ENCODE data around the gene NELFE.

Gene NELFE

GRCh38 chr6:31969712-31970603 is 11.2 kb upstream of the NELFE start:
- H3K36me3 ChIP-seq (ENCODE audit: control insufficient read depth, insufficient read depth, low read length): peaks cover 20% of the 10 kb centered on the region
- H3K27me3 ChIP-seq (ENCODE audit: control insufficient read depth, insufficient read depth, low read length): no peaks in the 10 kb centered on the region
- peaks cover 11% of the 10 kb centered on the region for H3K4me1 ChIP-seq (ENCODE audit: control insufficient read depth, insufficient read depth, low read length)
- no peak overlapping the region for H3K27ac ChIP-seq (ENCODE audit: low read depth, low read length)
- H3K9ac ChIP-seq (ENCODE audit: low read length): no peak overlapping the region
- no peak overlapping the region for H3K4me3 ChIP-seq (ENCODE audit: low read length)

- Histone ChIP-seq H3K27ac (ENCODE audit: low read depth, low read length) (no peak overlapping the region), H3K36me3 (ENCODE audit: control insufficient read depth, insufficient read depth, low read length) (peaks cover 23% of the 10 kb centered on the region)
Measured at GRCh38 chr6:31968791-31969711, 10.3 kb upstream of the NELFE start.

GRCh38 chr6:31968326-31968725 is 9.6 kb upstream of the NELFE start:
- H3K27ac ChIP-seq (ENCODE audit: low read depth, low read length): no peak overlapping the region
- H3K9ac ChIP-seq (ENCODE audit: low read length): no peak overlapping the region
- no peak overlapping the region for H3K4me3 ChIP-seq (ENCODE audit: low read length)
- peaks cover 30% of the 10 kb centered on the region for H3K36me3 ChIP-seq (ENCODE audit: control insufficient read depth, insufficient read depth, low read length)
- peaks cover 11% of the 10 kb centered on the region for H3K4me1 ChIP-seq (ENCODE audit: control insufficient read depth, insufficient read depth, low read length)
- H3K27me3 ChIP-seq (ENCODE audit: control insufficient read depth, insufficient read depth, low read length): no peaks in the 10 kb centered on the region

More at GRCh38 chr6:31968791-31969711, 10.3 kb upstream of the NELFE start:
- Histone ChIP-seq H3K9ac (ENCODE audit: low read length) (no peak overlapping the region), H3K4me3 (ENCODE audit: low read length) (no peak overlapping the region), H3K4me1 (ENCODE audit: control insufficient read depth, insufficient read depth, low read length) (peaks cover 11% of the 10 kb centered on the region), H3K27me3 (ENCODE audit: control insufficient read depth, insufficient read depth, low read length) (no peaks in the 10 kb centered on the region)

DNA sequence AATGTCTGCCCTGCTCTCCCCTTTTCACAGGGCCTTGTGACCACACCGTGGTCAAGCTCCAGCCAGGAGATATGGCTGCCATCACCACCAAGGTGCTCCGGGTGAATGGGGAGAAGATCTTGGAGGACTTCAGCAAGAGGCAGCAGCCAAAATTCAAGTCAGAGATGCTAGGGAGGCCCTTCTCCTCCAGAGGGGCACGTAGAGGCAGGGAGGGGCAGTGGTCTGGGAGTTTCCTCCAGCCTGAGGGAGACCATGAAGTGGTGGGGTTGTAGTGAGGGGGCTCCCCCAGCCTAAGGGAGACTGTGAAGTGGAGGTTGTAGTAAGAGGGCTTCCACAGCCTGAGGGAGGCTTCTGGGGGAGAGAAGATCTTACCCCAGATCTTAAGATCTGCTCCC is 9.2 kb upstream of the NELFE start:
- Histone ChIP-seq H3K4me3 (ENCODE audit: low read length) (no peak overlapping the region), H3K27ac (ENCODE audit: low read depth, low read length) (no peak overlapping the region), H3K36me3 (ENCODE audit: control insufficient read depth, insufficient read depth, low read length) (peaks cover 33% of the 10 kb centered on the region)

DNA sequence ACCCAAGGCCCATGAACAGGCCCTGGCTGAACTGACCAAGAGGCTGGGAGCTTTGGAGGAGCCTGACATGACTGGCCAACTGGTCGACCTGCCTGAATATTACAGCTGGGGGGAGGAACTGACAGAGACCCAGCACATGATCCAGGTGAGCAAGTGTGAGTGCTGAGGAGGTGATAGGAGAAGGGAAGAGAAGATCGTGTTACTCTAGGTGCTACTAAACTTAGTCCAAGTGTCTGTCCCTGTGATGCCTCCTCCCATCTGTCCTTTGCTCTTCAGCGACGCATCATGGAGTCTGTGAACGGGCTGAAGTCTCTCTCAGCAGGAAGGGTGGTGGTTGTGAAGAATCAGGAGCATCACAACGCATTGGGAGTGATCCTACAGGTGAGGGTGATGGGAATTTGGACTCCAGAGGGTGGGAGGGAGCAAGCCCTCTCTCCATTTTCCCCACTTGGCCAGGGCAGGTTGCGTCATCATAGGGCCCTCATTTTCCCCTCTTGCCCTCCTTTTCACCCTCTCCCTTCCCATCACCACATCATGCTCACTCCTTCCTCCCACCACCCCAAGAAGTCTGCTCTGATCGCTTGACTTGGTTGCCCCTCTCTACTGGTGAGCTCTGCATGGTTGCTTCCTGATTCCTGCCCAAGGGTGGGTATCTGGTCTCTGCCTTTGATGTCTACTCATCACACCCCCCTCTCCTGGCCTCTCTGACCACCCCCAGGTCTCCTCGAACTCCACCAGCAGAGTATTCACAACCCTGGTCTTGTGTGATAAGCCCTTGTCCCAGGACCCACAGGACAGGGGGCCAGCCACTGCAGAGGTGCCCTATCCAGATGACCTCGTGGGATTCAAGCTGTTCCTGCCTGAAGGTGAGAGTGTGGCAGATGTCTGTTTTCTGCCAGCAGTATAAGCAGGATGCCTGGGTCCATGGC is 8.5 kb upstream of the NELFE start:
- H3K4me1 ChIP-seq (ENCODE audit: control insufficient read depth, insufficient read depth, low read length): peaks cover 4% of the 10 kb centered on the region
- H3K27ac ChIP-seq (ENCODE audit: low read depth, low read length): no peak overlapping the region
- H3K4me3 ChIP-seq (ENCODE audit: low read length): no peak overlapping the region
- no peaks in the 10 kb centered on the region for H3K27me3 ChIP-seq (ENCODE audit: control insufficient read depth, insufficient read depth, low read length)
- no peak overlapping the region for H3K9ac ChIP-seq (ENCODE audit: low read length)
- peaks cover 40% of the 10 kb centered on the region for H3K36me3 ChIP-seq (ENCODE audit: control insufficient read depth, insufficient read depth, low read length)

More for the DNA sequence above, 9.2 kb upstream of the NELFE start:
- Histone ChIP-seq H3K27me3 (ENCODE audit: control insufficient read depth, insufficient read depth, low read length) (no peaks in the 10 kb centered on the region), H3K4me1 (ENCODE audit: control insufficient read depth, insufficient read depth, low read length) (peaks cover 7% of the 10 kb centered on the region), H3K9ac (ENCODE audit: low read length) (no peak overlapping the region)

- H3K4me1 ChIP-seq (ENCODE audit: control insufficient read depth, insufficient read depth, low read length): peaks cover 3% of the 10 kb centered on the region
- H3K4me3 ChIP-seq (ENCODE audit: low read length): no peak overlapping the region
- no peak overlapping the region for H3K27ac ChIP-seq (ENCODE audit: low read depth, low read length)
- peaks cover 43% of the 10 kb centered on the region for H3K36me3 ChIP-seq (ENCODE audit: control insufficient read depth, insufficient read depth, low read length)
- H3K9ac ChIP-seq (ENCODE audit: low read length): no peak overlapping the region
- no peaks in the 10 kb centered on the region for H3K27me3 ChIP-seq (ENCODE audit: control insufficient read depth, insufficient read depth, low read length)
Measured at GRCh38 chr6:31966506-31966905, 7.7 kb upstream of the NELFE start.

GRCh38 chr6:31965700-31966099 is 6.9 kb upstream of the NELFE start:
- Histone ChIP-seq H3K9ac (ENCODE audit: low read length) (no peak overlapping the region), H3K36me3 (ENCODE audit: control insufficient read depth, insufficient read depth, low read length) (peaks cover 45% of the 10 kb centered on the region), H3K4me1 (ENCODE audit: control insufficient read depth, insufficient read depth, low read length) (no peaks in the 10 kb centered on the region), H3K4me3 (ENCODE audit: low read length) (no peak overlapping the region), H3K27me3 (ENCODE audit: control insufficient read depth, insufficient read depth, low read length) (no peaks in the 10 kb centered on the region), H3K27ac (ENCODE audit: low read depth, low read length) (no peak overlapping the region)

DNA sequence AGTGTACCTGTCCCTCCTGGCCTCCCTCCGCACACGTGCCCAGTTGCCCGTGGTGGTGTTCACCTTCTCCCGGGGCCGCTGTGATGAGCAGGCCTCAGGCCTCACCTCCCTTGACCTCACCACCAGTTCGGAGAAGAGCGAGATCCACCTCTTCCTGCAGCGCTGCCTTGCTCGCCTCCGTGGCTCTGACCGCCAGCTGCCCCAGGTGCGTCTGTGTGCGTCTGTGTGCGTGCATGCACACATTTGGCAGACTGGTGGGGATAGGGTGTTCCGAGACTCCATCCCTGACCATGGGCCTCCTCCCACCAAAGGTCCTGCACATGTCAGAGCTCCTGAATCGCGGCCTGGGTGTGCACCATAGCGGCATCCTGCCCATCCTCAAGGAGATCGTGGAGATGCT is 5.2 kb upstream of the NELFE start:
- Histone ChIP-seq H3K27ac (ENCODE audit: low read depth, low read length) (no peak overlapping the region), H3K4me1 (ENCODE audit: control insufficient read depth, insufficient read depth, low read length) (peaks cover 8% of the 10 kb centered on the region), H3K9ac (ENCODE audit: low read length) (no peak overlapping the region), H3K36me3 (ENCODE audit: control insufficient read depth, insufficient read depth, low read length) (peaks cover 42% of the 10 kb centered on the region), H3K4me3 (ENCODE audit: low read length) (no peak overlapping the region), H3K27me3 (ENCODE audit: control insufficient read depth, insufficient read depth, low read length) (no peaks in the 10 kb centered on the region)

GRCh38 chr6:31961616-31962015 is 2.8 kb upstream of the NELFE start:
- no peak overlapping the region for H3K4me3 ChIP-seq (ENCODE audit: low read length)
- H3K9ac ChIP-seq (ENCODE audit: low read length): no peak overlapping the region
- peaks cover 31% of the 10 kb centered on the region for H3K36me3 ChIP-seq (ENCODE audit: control insufficient read depth, insufficient read depth, low read length)
- H3K4me1 ChIP-seq (ENCODE audit: control insufficient read depth, insufficient read depth, low read length): peaks cover 15% of the 10 kb centered on the region
- H3K27ac ChIP-seq (ENCODE audit: low read depth, low read length): no peak overlapping the region
- no peaks in the 10 kb centered on the region for H3K27me3 ChIP-seq (ENCODE audit: control insufficient read depth, insufficient read depth, low read length)

DNA sequence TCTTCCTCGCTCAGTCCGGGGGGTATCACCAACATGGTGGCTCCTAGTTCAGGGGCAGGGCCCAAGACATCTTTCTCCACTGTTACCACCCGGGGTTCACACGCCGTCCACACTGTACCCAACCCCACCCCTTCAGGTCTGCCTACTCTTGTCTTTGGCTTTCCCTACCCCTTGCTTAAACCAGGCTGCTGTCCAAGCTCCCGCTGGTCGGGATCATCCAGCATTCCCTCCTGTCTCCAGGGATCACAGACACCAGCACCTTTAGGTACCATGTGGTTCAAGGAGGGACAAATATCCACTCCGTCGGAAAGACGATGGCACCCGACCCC is 395 bp downstream of the NELFE start:
- H3K4me1 ChIP-seq (ENCODE audit: control insufficient read depth, insufficient read depth, low read length): peaks cover 15% of the 10 kb centered on the region
- no peaks in the 10 kb centered on the region for H3K27me3 ChIP-seq (ENCODE audit: control insufficient read depth, insufficient read depth, low read length)
- peaks cover 41% of the 10 kb centered on the region for H3K36me3 ChIP-seq (ENCODE audit: control insufficient read depth, insufficient read depth, low read length)
- H3K9ac ChIP-seq (ENCODE audit: low read length): peak overlapping the region; percentile 81
- H3K4me3 ChIP-seq (ENCODE audit: low read length): peak overlapping the region; percentile 79
- peak overlapping the region; percentile 75 for H3K27ac ChIP-seq (ENCODE audit: low read depth, low read length)

DNA sequence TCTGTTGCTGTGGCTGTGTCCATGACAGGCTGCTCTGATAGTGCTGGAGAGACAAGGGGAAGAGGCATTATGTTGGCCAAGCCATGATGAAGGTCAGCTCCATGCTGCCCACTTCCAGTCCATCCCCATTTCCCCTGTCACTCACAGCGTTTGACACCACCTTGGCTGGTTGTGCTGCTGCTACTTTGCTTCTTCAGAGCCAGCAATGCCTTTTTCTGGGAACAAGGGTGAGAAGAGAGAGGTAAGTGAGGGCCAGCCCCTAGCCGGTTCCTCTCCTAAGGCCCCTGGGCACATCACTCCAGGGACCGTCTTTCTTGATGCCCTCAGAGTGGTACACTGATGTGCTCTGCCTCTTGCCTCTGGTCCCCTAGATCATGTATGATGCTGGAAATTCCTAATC is 2.0 kb downstream of the NELFE start:
- H3K4me3 ChIP-seq (ENCODE audit: low read length): no peak overlapping the region

DNA sequence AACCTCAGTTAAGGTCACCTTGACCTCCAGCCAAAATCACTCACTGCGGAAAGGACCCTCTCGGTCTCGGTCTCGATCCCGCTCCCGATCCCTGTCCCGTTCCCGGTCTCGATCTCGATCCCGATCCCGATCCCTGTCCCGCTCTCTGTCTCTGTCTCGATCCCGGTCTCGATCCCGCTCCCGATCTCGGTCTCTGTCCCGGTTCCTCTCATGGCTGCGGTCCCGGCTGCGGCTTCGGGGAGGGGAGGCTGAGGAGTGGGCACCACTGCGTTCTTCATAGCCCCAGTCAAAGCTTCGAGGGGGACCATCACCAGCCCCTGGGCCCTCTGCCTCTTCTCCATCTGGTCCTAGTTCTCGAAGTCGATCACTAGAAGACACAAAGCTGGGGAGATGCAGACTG is 4.3 kb downstream of the NELFE start:
- Histone ChIP-seq H3K36me3 (ENCODE audit: control insufficient read depth, insufficient read depth, low read length) (peaks cover 33% of the 10 kb centered on the region), H3K27ac (ENCODE audit: low read depth, low read length) (no peak overlapping the region), H3K27me3 (ENCODE audit: control insufficient read depth, insufficient read depth, low read length) (no peaks in the 10 kb centered on the region), H3K9ac (ENCODE audit: low read length) (no peak overlapping the region), H3K4me1 (ENCODE audit: control insufficient read depth, insufficient read depth, low read length) (peaks cover 11% of the 10 kb centered on the region), H3K4me3 (ENCODE audit: low read length) (no peak overlapping the region)

More for the DNA sequence above, 2.0 kb downstream of the NELFE start:
- Histone ChIP-seq H3K27ac (ENCODE audit: low read depth, low read length) (no peak overlapping the region), H3K36me3 (ENCODE audit: control insufficient read depth, insufficient read depth, low read length) (peaks cover 29% of the 10 kb centered on the region), H3K27me3 (ENCODE audit: control insufficient read depth, insufficient read depth, low read length) (no peaks in the 10 kb centered on the region), H3K9ac (ENCODE audit: low read length) (no peak overlapping the region), H3K4me1 (ENCODE audit: control insufficient read depth, insufficient read depth, low read length) (peaks cover 15% of the 10 kb centered on the region)
